ENCODE results near the gene SPATC1L. TPM values are rescaled to one million over a fixed set of nuclear protein-coding genes. Genes with fewer than 3 reads are reported as not detected.

The SPATC1L gene
- total and polyA plus RNA-seq, 8 donors = 5.0 to 17.7 (median 12.8) TPM

DNA sequence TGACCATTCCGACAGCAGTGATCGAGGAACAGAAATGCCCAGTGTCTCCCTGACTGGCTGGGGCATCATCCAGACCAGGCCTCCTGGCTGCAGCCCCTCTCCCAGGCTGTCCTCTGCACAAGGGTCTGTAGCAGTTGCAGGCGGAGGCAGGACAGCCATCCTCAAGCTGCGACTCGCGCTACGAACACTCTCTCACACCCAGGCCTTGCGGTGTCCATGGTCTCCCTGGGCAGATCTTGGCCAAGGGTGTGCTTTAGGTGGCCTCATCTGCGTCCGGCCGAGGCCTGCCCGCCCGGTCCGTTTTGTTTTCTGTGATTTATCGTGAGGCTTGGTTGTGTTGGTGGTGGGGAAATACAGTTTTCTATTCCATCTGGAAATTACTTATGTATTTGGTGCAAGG lies 44.6 kb downstream of the SPATC1L start:
- ATAC-seq (no peak), DNase-seq (peak in 1 of 4 donors; percentile 55)
- no peak overlapping the region for H3K27ac ChIP-seq
- no peaks in the 10 kb centered on the region for H3K36me3 ChIP-seq
- H3K9me3 ChIP-seq = peaks cover 0 to 3% of the 10 kb centered on the region in 2 donors
- TF ChIP-seq, protein P1, sequence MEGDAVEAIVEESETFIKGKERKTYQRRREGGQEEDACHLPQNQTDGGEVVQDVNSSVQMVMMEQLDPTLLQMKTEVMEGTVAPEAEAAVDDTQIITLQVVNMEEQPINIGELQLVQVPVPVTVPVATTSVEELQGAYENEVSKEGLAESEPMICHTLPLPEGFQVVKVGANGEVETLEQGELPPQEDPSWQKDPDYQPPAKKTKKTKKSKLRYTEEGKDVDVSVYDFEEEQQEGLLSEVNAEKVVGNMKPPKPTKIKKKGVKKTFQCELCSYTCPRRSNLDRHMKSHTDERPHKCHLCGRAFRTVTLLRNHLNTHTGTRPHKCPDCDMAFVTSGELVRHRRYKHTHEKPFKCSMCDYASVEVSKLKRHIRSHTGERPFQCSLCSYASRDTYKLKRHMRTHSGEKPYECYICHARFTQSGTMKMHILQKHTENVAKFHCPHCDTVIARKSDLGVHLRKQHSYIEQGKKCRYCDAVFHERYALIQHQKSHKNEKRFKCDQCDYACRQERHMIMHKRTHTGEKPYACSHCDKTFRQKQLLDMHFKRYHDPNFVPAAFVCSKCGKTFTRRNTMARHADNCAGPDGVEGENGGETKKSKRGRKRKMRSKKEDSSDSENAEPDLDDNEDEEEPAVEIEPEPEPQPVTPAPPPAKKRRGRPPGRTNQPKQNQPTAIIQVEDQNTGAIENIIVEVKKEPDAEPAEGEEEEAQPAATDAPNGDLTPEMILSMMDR (IDR thresholded peaks at IDR 0.05) = no peak
- H3K27me3 ChIP-seq = peaks cover 0 to 39% of the 10 kb centered on the region in 2 donors
- peaks cover 0 to 6% of the 10 kb centered on the region in 2 donors for H3K4me1 ChIP-seq
- intact Hi-C loops (cut with DNase I) = no loop called here
- H3K4me3 ChIP-seq = no peak overlapping the region

DNA sequence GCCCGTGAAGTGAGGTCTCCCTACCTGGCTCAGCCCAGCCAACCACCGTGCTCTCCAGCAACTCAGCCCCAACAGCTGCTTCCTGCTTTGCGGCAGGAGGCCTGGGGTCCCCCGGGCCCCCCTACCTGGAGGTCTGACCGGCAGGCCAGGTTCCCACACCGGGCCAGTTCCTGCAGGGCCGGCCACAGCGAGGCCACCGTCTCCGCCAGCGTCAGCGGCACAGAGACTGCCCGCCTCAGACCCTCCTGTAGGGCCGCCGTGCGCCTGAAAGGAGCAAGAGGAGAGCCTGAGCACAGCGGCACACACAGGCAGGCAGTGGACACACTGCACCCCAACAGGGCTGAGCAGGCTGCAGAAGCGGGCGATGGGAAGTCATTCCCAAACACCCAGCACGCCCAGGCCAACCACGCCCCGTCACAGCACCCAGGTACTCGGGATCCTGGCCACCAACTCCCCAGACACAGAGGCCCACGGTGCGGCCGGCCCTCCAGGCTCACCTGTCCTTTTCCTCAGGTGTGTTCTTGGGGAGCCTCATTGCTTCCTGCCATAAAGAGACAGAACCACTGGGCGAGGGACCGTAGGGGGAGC lies 45.8 kb downstream of the SPATC1L start:
- intact Hi-C loops (cut with DNase I) = no loop called here
- Histone ChIP-seq H3K27ac (no peak overlapping the region), H3K9me3 (peaks cover 0 to 3% of the 10 kb centered on the region in 2 donors), H3K4me1 (no peaks in the 10 kb centered on the region), H3K36me3 (no peaks in the 10 kb centered on the region), H3K27me3 (peaks cover 0 to 39% of the 10 kb centered on the region in 2 donors), H3K4me3 (no peak overlapping the region)
- ATAC-seq (no peak), DNase-seq (peak in 1 of 4 donors; percentile 78)
- TF ChIP-seq, protein P1 (IDR thresholded peaks at IDR 0.05) = no peak

DNA sequence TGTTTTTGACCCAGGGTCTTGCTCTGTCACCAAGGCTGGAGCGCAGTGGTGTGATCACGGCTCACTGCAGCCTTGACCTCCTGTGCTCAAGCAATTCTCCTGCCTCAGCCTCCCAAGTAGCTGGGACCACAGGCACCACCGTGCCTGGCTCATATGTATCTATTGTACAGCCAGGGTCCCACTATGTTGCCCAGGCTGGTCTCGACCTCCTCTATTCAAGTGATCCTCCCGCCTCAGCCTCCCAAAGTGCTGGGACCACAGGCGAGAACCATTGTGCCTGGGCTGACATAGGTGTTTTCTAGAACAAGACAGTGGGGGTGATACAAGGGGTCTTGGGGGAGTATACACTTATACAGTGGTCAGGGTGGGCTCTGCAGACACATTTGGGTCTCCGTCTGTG lies 46.4 kb downstream of the SPATC1L start:
- TF ChIP-seq, protein P1 (IDR thresholded peaks at IDR 0.05) = no peak
- intact Hi-C loops (cut with DNase I) = no loop called here

DNA sequence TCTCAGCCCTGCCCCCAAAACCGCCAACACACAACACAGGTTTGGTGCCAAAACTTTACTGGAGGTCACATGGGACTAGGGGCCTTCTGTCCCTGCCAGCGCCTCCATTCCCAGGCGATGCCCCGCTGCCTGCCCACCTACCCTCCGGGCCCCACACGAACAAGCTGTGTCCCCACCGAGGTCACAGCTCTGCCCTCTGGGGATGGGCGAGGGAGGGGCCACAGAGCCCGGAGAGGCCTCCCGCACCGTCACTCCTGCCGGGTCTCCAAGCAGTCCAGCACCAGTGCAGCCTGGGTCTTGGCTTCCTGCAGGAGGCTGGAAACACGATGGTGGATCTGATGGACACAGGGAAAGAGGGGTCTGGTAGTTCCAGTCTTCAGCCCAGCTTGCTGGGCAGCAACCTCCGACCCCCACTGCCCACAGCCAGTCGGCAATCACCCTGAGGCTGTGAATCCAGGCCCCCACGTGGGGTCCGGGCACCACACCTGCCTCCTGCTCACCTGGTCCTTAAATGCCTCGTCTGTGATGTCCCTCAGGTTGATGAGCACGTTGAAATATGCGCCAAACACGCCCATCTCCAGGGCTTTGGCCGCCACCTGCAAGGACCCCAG lies 47.4 kb downstream of the SPATC1L start:
- Histone ChIP-seq H3K9me3 (no peaks in the 10 kb centered on the region), H3K27ac (no peak overlapping the region), H3K27me3 (peaks cover 0 to 39% of the 10 kb centered on the region in 2 donors), H3K36me3 (no peaks in the 10 kb centered on the region), H3K4me1 (no peaks in the 10 kb centered on the region), H3K4me3 (no peak overlapping the region)
- TF ChIP-seq, protein P1 (IDR thresholded peaks at IDR 0.05) = no peak
- no peak for ATAC-seq
- intact Hi-C loops (cut with DNase I) = no loop called here
- no peak for DNase-seq

More for the DNA sequence above, 46.4 kb downstream of the SPATC1L start:
- Histone ChIP-seq H3K27me3 (peaks cover 0 to 39% of the 10 kb centered on the region in 2 donors), H3K4me1 (no peaks in the 10 kb centered on the region), H3K4me3 (no peak overlapping the region), H3K9me3 (peaks cover 0 to 3% of the 10 kb centered on the region in 2 donors), H3K36me3 (no peaks in the 10 kb centered on the region), H3K27ac (no peak overlapping the region)
- ATAC-seq = no peak
- no peak for DNase-seq

DNA sequence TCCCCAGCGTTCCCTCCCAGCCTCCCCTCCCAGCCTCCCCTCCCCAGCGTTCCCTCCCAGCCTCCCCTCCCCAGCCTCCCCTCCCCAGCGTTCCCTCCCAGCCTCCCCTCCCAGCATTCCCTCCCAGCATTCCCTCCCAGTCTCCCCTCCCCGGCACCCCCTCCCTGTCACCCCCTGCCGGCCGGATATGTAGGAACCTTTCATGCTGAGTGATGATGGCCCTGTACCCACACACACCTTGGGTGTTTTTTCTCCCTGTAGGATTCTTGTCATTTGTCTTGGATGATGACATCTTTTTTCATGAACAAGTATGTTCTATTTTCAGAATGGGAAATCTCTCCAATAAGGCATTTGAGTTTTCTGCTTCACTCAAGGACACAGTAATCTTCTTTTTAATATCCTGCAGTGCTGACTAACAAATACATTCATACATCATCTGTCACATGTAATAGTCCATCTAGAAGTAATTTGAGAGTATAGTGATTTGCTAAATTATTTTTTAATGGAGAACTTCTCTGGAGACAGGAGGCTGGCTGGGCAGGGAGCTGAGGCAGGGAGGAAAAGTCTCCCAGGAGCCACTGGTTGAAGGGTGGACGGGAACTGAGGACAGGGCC lies 48.4 kb downstream of the SPATC1L start:
- H3K27ac ChIP-seq = no peak overlapping the region
- no peak for ATAC-seq
- TF ChIP-seq, protein P1 (IDR thresholded peaks at IDR 0.05) = no peak
- no peak overlapping the region for H3K4me3 ChIP-seq
- H3K4me1 ChIP-seq = no peaks in the 10 kb centered on the region
- intact Hi-C loops (cut with DNase I) = no loop called here
- H3K9me3 ChIP-seq = no peaks in the 10 kb centered on the region
- no peaks in the 10 kb centered on the region for H3K36me3 ChIP-seq
- H3K27me3 ChIP-seq = peaks cover 0 to 39% of the 10 kb centered on the region in 2 donors
- DNase-seq = no peak
